Activated T-helper 1 cell treated with anti-CD3 and anti-CD28 coated beads, Interleukin-12 subunit alpha, Interleukin-12 subunit beta, Interleukin-2, Interleukin-4 antibody, amounts not matched to agents 30 ng/mL and 10 ng/mL and 1 ng/mL, durations not matched to agents 14 hours and 24 hours and 36 hours (primary cell): ENCODE measurements around the gene MT1X. TPM values are rescaled to one million over a fixed set of nuclear protein-coding genes. Genes with fewer than 3 reads are reported as not detected.
"Not testable (repeated sequence)": the region's sequence is repeated elsewhere in the genome, so short reads cannot be mapped to it uniquely, and the experiment has no call there.

Experiments
- DNase-seq: peaks from one replicate; pipeline ENCODE4 v3.0.0; 2021; ENCODE audit warnings: low spot score
- H3K27ac Mint-ChIP-seq: one replicate; pipeline ENCODE4 v1.8.0; 2021; ENCODE audit warnings: mild to moderate bottlenecking, mixed read lengths
- H3K27me3 Mint-ChIP-seq: one replicate; pipeline ENCODE4 v1.8.0; 2022; ENCODE audit warnings: mild to moderate bottlenecking, moderate library complexity, mixed read lengths; ENCODE audit not compliant: insufficient read depth
- H3K36me3 Mint-ChIP-seq: one replicate; pipeline ENCODE4 v1.8.0; 2021; ENCODE audit warnings: low read depth, mixed read lengths
- H3K4me1 Mint-ChIP-seq: one replicate; pipeline ENCODE4 v1.8.0; 2021; ENCODE audit warnings: low read depth, mixed read lengths
- H3K4me3 Mint-ChIP-seq: one replicate; pipeline ENCODE4 v1.8.0; 2021; ENCODE audit warnings: mild to moderate bottlenecking, moderate library complexity, mixed read lengths
- H3K9me3 Mint-ChIP-seq: one replicate; pipeline ENCODE4 v1.8.0; 2021; ENCODE audit warnings: mixed read lengths
- intact Hi-C: fragments of 100-400 bp; cut with micrococcal nuclease; formaldehyde crosslinking; loops from one replicate; pipeline ENCODE4 v1.15.1; 2024
- total RNA-seq: library from RNA; stranded (reverse); gene quantifications from 2 replicates; pipeline ENCODE4 v1.2.3, GENCODE V29; 2022

Gene MT1X
- total RNA-seq, 1 donor from 2014 or later = 60.7 TPM

- H3K36me3 Mint-ChIP-seq = peaks cover under 1% of the 10 kb centered on the region
- no peaks in the 10 kb centered on the region for H3K9me3 Mint-ChIP-seq
- peaks cover 38% of the 10 kb centered on the region for H3K4me1 Mint-ChIP-seq
- no peak for DNase-seq
- H3K27me3 Mint-ChIP-seq = peaks cover 50% of the 10 kb centered on the region
- intact Hi-C loops = loop anchor here (1.0 kb wide), 2 partner anchors 8 to 28 kb away; partner anchors contain the start of gene MT1X
- no peak overlapping the region for H3K27ac Mint-ChIP-seq
- H3K4me3 Mint-ChIP-seq = no peak overlapping the region
Observed at GRCh38 chr16:56673921-56674320, 8.3 kb upstream of the MT1X start.

- intact Hi-C loops = loop anchor here (1.0 kb wide), 2 partner anchors 8 to 28 kb away; partner anchors contain the start of gene MT1X
- not testable (repeated sequence) for H3K9me3 Mint-ChIP-seq, H3K36me3 Mint-ChIP-seq, H3K4me3 Mint-ChIP-seq, H3K27ac Mint-ChIP-seq, DNase-seq
- Mint-ChIP-seq H3K27me3 (peaks cover 46% of the 10 kb centered on the region), H3K4me1 (peaks cover 32% of the 10 kb centered on the region)
Observed at GRCh38 chr16:56674570-56674969, 7.7 kb upstream of the MT1X start.

- H3K27me3 Mint-ChIP-seq = peaks cover 35% of the 10 kb centered on the region
- peaks cover 27% of the 10 kb centered on the region for H3K4me1 Mint-ChIP-seq
- H3K4me3 Mint-ChIP-seq = peak overlapping the region; percentile 66
- H3K36me3 Mint-ChIP-seq = no peaks in the 10 kb centered on the region
- peak overlapping the region; percentile 40 for H3K27ac Mint-ChIP-seq
- H3K9me3 Mint-ChIP-seq = no peaks in the 10 kb centered on the region
- DNase-seq = peak; percentile 44
- intact Hi-C loops = no loop called here
Observed at GRCh38 chr16:56675685-56676210, 6.5 kb upstream of the MT1X start.

- Mint-ChIP-seq H3K9me3 (no peaks in the 10 kb centered on the region), H3K36me3 (no peaks in the 10 kb centered on the region), H3K27ac (no peak overlapping the region), H3K27me3 (peaks cover 18% of the 10 kb centered on the region), H3K4me3 (no peak overlapping the region), H3K4me1 (peaks cover 33% of the 10 kb centered on the region)
- intact Hi-C loops = no loop called here
- DNase-seq = no peak
Observed at GRCh38 chr16:56677474-56677873, 4.8 kb upstream of the MT1X start.

GRCh38 chr16:56679078-56679730 lies 3.1 kb upstream of the MT1X start:
- Mint-ChIP-seq H3K4me1 (peaks cover 47% of the 10 kb centered on the region), H3K4me3 (no peak overlapping the region), H3K27me3 (peaks cover 8% of the 10 kb centered on the region), H3K27ac (no peak overlapping the region), H3K9me3 (no peaks in the 10 kb centered on the region), H3K36me3 (peaks cover 5% of the 10 kb centered on the region)
- DNase-seq = no peak
- intact Hi-C loops = no loop called here

GRCh38 chr16:56679818-56680217 lies 2.5 kb upstream of the MT1X start:
- DNase-seq = no peak
- H3K27me3 Mint-ChIP-seq = peaks cover 7% of the 10 kb centered on the region
- H3K27ac Mint-ChIP-seq = no peak overlapping the region
- intact Hi-C loops = loop anchor here (5.0 kb wide), 1 partner anchor 857 kb away; the partner anchor contains the start of gene CCDC102A
- peaks cover 9% of the 10 kb centered on the region for H3K36me3 Mint-ChIP-seq
- peaks cover 50% of the 10 kb centered on the region for H3K4me1 Mint-ChIP-seq
- no peak overlapping the region for H3K4me3 Mint-ChIP-seq
- no peaks in the 10 kb centered on the region for H3K9me3 Mint-ChIP-seq

- H3K4me1 Mint-ChIP-seq = peaks cover 32% of the 10 kb centered on the region
- peak overlapping the region; percentile 84 for H3K27ac Mint-ChIP-seq
- no peak for DNase-seq
- no peaks in the 10 kb centered on the region for H3K27me3 Mint-ChIP-seq
- peaks cover 3% of the 10 kb centered on the region for H3K9me3 Mint-ChIP-seq
- H3K36me3 Mint-ChIP-seq = peaks cover 11% of the 10 kb centered on the region
- H3K4me3 Mint-ChIP-seq = peak overlapping the region; percentile 94
- intact Hi-C loops = loop anchor here (1.0 to 5.0 kb wide), 12 partner anchors 9 to 854 kb away; partner anchors contain the start of genes AMFR, CCDC102A, MT1E and MT1F
Observed at GRCh38 chr16:56682703-56683397, 580 bp downstream of the MT1X start.

GRCh38 chr16:56683424-56684172 lies 1.3 kb downstream of the MT1X start:
- Mint-ChIP-seq H3K4me1 (peaks cover 32% of the 10 kb centered on the region), H3K9me3 (peaks cover 3% of the 10 kb centered on the region), H3K36me3 (peaks cover 11% of the 10 kb centered on the region), H3K4me3 (peak overlapping the region; percentile 94), H3K27me3 (no peaks in the 10 kb centered on the region), H3K27ac (no peak overlapping the region)
- no peak for DNase-seq
- intact Hi-C loops = loop anchor here (2.0 to 5.0 kb wide), 4 partner anchors 15 to 854 kb away; partner anchors contain the start of genes CCDC102A, MT1G, MT1H and NUDT21

GRCh38 chr16:56684256-56684925 lies 2.1 kb downstream of the MT1X start:
- DNase-seq = no peak
- intact Hi-C loops = loop anchor here (5.0 kb wide), 1 partner anchor 853 kb away; the partner anchor contains the start of gene CCDC102A
- H3K36me3 Mint-ChIP-seq = peaks cover 11% of the 10 kb centered on the region
- no peak overlapping the region for H3K27ac Mint-ChIP-seq
- peaks cover 3% of the 10 kb centered on the region for H3K9me3 Mint-ChIP-seq
- H3K27me3 Mint-ChIP-seq = peaks cover 2% of the 10 kb centered on the region
- H3K4me3 Mint-ChIP-seq = peak overlapping the region; percentile 94
- H3K4me1 Mint-ChIP-seq = peaks cover 32% of the 10 kb centered on the region

GRCh38 chr16:56684926-56685590 lies 2.8 kb downstream of the MT1X start:
- H3K27me3 Mint-ChIP-seq = peaks cover 7% of the 10 kb centered on the region
- peaks cover 11% of the 10 kb centered on the region for H3K36me3 Mint-ChIP-seq
- intact Hi-C loops = loop anchor here (5.0 kb wide), 1 partner anchor 852 kb away; the partner anchor contains the start of gene CCDC102A
- no peak overlapping the region for H3K4me3 Mint-ChIP-seq
- DNase-seq = no peak
- H3K4me1 Mint-ChIP-seq = peaks cover 32% of the 10 kb centered on the region
- H3K27ac Mint-ChIP-seq = no peak overlapping the region
- H3K9me3 Mint-ChIP-seq = peaks cover 3% of the 10 kb centered on the region

- Mint-ChIP-seq H3K27me3 (peaks cover 7% of the 10 kb centered on the region), H3K9me3 (peaks cover 3% of the 10 kb centered on the region), H3K4me3 (no peak overlapping the region), H3K36me3 (peaks cover 11% of the 10 kb centered on the region), H3K4me1 (peaks cover 26% of the 10 kb centered on the region), H3K27ac (no peak overlapping the region)
- no peak for DNase-seq
- intact Hi-C loops = no loop called here
Observed at GRCh38 chr16:56686758-56687157, 4.5 kb downstream of the MT1X start.
